Measurements from ENCODE around the gene BACH1. TPM values are rescaled to one million over a fixed set of nuclear protein-coding genes. Genes with fewer than 3 reads are reported as not detected.
A peak's percentile ranks its signal among the peaks of the same experiment; 100 is the strongest.

BACH1 gene
- total RNA-seq, 1 donor from 2014 or later, result 152 TPM

GRCh38 chr21:29376556-29376955 is 77.8 kb downstream of the BACH1 start:
- ATAC-seq (ENCODE audit: low read depth), result peak; percentile 78
- no peaks in the 10 kb centered on the region for H3K9me3 Mint-ChIP-seq
- H3K4me3 Mint-ChIP-seq, result no peak overlapping the region
- TF ChIP-seq CTCF (IDR thresholded peaks at IDR 0.05), result no peak
- ChIA-PET POLR2A (interaction anchor here (0.6 to 1.0 kb wide), 2 partner anchors 276 to 286 kb away, joined by 3 to 4 read pairs; no protein-coding TSS in a partner anchor), CTCF (interaction anchor here (0.5 to 2.2 kb wide), 21 partner anchors 10 to 473 kb away, joined by 3 to 31 read pairs (median 4); no protein-coding TSS in a partner anchor)
- peaks cover 25% of the 10 kb centered on the region for H3K36me3 Mint-ChIP-seq (ENCODE audit: low read depth)
- intact Hi-C loops (cut with micrococcal nuclease), result loop anchor here (1.0 to 5.0 kb wide), 5 partner anchors 143 to 1711 kb away; no protein-coding TSS in a partner anchor
- H3K27me3 Mint-ChIP-seq, result no peaks in the 10 kb centered on the region
- H3K27ac Mint-ChIP-seq, result no peak overlapping the region
- DNase-seq, result peak; percentile 32
- peaks cover 13% of the 10 kb centered on the region for H3K4me1 Mint-ChIP-seq

- no peak for DNase-seq
- no peak for TF ChIP-seq CTCF (IDR thresholded peaks at IDR 0.05)
- Mint-ChIP-seq H3K4me1 (peaks cover 10% of the 10 kb centered on the region), H3K27me3 (no peaks in the 10 kb centered on the region), H3K36me3 (ENCODE audit: low read depth) (peaks cover 23% of the 10 kb centered on the region), H3K9me3 (no peaks in the 10 kb centered on the region), H3K27ac (no peak overlapping the region), H3K4me3 (no peak overlapping the region)
- no peak for ATAC-seq (ENCODE audit: low read depth)
- ChIA-PET CTCF (interaction anchor here (1.1 to 2.2 kb wide), 16 partner anchors 11 to 472 kb away, joined by 3 to 31 read pairs (median 4); no protein-coding TSS in a partner anchor), POLR2A (no interaction called here)
- intact Hi-C loops (cut with micrococcal nuclease), result loop anchor here (5.0 kb wide), 1 partner anchor 1710 kb away; no protein-coding TSS in a partner anchor
Observed at GRCh38 chr21:29377266-29377665, 78.5 kb downstream of the BACH1 start.

GRCh38 chr21:29378832-29379231 is 80.1 kb downstream of the BACH1 start:
- no peaks in the 10 kb centered on the region for H3K9me3 Mint-ChIP-seq
- no peak for TF ChIP-seq CTCF (IDR thresholded peaks at IDR 0.05)
- no peak overlapping the region for H3K27ac Mint-ChIP-seq
- H3K36me3 Mint-ChIP-seq (ENCODE audit: low read depth), result peaks cover 7% of the 10 kb centered on the region
- DNase-seq (no peak), ATAC-seq (ENCODE audit: low read depth) (no peak)
- no peaks in the 10 kb centered on the region for H3K27me3 Mint-ChIP-seq
- ChIA-PET CTCF (no interaction called here), POLR2A (no interaction called here)
- intact Hi-C loops (cut with micrococcal nuclease), result loop anchor here (5.0 kb wide), 1 partner anchor 1708 kb away; no protein-coding TSS in a partner anchor
- H3K4me3 Mint-ChIP-seq, result no peak overlapping the region
- H3K4me1 Mint-ChIP-seq, result peaks cover 8% of the 10 kb centered on the region

- intact Hi-C loops (cut with micrococcal nuclease), result loop anchor here (5.0 kb wide), 1 partner anchor 1708 kb away; no protein-coding TSS in a partner anchor
- H3K36me3 Mint-ChIP-seq (ENCODE audit: low read depth), result peaks cover 2% of the 10 kb centered on the region
- CTCF ChIA-PET, result interaction anchor here (1.1 kb wide), 1 partner anchor 292 kb away, joined by 3 read pairs; no protein-coding TSS in a partner anchor
Observed at GRCh38 chr21:29379517-29380054, 80.9 kb downstream of the BACH1 start.

More at GRCh38 chr21:29379517-29380054, 80.9 kb downstream of the BACH1 start:
- Mint-ChIP-seq H3K9me3 (no peaks in the 10 kb centered on the region), H3K27ac (no peak overlapping the region), H3K4me3 (no peak overlapping the region), H3K4me1 (peaks cover 8% of the 10 kb centered on the region), H3K27me3 (no peaks in the 10 kb centered on the region)
- POLR2A ChIA-PET, result interaction anchor here (0.6 kb wide), 1 partner anchor 10 kb away, joined by 3 read pairs; no protein-coding TSS in a partner anchor
- no peak for TF ChIP-seq CTCF (IDR thresholded peaks at IDR 0.05)
- DNase-seq (no peak), ATAC-seq (ENCODE audit: low read depth) (no peak)

Data from activated B cell treated with CpG ODN at 0.5 μM for 24 hours (primary cell).